ENCODE results near the gene ITM2B. TPM values are rescaled to one million over a fixed set of nuclear protein-coding genes. Genes with fewer than 3 reads are reported as not detected.

The ITM2B gene
- total RNA-seq, 4 donors from 2014 or later: 117 to 352 (median 310) TPM

- no peaks in the 10 kb centered on the region for H3K4me1 ChIP-seq
- TF ChIP-seq EP300 (IDR thresholded peaks at IDR 0.05; ENCODE audit: low read depth) (no peak), POLR2A (IDR thresholded peaks at IDR 0.05) (no peak), CTCF (IDR thresholded peaks at IDR 0.05) (no peak), POLR2AphosphoS5 (IDR thresholded peaks at IDR 0.05) (no peak)
- peak overlapping the region in 1 of 4 donors; percentile 45 for H3K4me3 ChIP-seq
- no peaks in the 10 kb centered on the region for H3K36me3 ChIP-seq
- intact Hi-C loops (cut with DNase I; ENCODE audit: low total_unique reads) (no loop called here), in situ Hi-C loops (cut with MboI; ENCODE audit: low pct_ligation_motif_present in 1 of 4, low pct_unique_long_range_greater_than_20kb in 1 of 4, low sequenced_read_pairs in 3 of 4) (loop anchor here in 1 of 4 donors (25.0 kb wide), 1 partner anchor 270 kb away; no protein-coding TSS in a partner anchor)
- no peak for DNase-seq
- 92% methylated on average over 36 of the region's 41 CpGs; no CpG with 5 or more reads in 1 of the 2 donors for WGBS, 2 donors (ENCODE audit: low coverage in 1 of 2)
- peak overlapping the region in 1 of 4 donors; percentile 32 for H3K27ac ChIP-seq
- peaks cover 0 to 9% of the 10 kb centered on the region in 2 donors for H3K9me3 ChIP-seq
- no peaks in the 10 kb centered on the region for H3K27me3 ChIP-seq
Observed at GRCh38 chr13:48317511-48318376, 84.7 kb downstream of the ITM2B start.

- peak overlapping the region in 3 of 4 donors; percentile 11 to 45 (median 16) for H3K4me3 ChIP-seq
- 80% methylated on average over 28 of the region's 28 CpGs; no CpG with 5 or more reads in 1 of the 2 donors for WGBS, 2 donors (ENCODE audit: low coverage in 1 of 2)
- DNase-seq: no peak
Observed at GRCh38 chr13:48318377-48318811, 85.4 kb downstream of the ITM2B start.

GRCh38 chr13:48318821-48319511 lies 86.0 kb downstream of the ITM2B start:
- H3K4me1 ChIP-seq: no peaks in the 10 kb centered on the region
- H3K9me3 ChIP-seq: peaks cover 0 to 9% of the 10 kb centered on the region in 2 donors
- in situ Hi-C loops (cut with MboI; ENCODE audit: low pct_ligation_motif_present in 1 of 4, low pct_unique_long_range_greater_than_20kb in 1 of 4, low sequenced_read_pairs in 3 of 4) (loop anchor here in 1 of 4 donors (25.0 kb wide), 1 partner anchor 268 kb away; no protein-coding TSS in a partner anchor), intact Hi-C loops (cut with DNase I; ENCODE audit: low total_unique reads) (no loop called here)
- no peak for TF ChIP-seq POLR2AphosphoS5 (IDR thresholded peaks at IDR 0.05)
- TF ChIP-seq EP300 (IDR thresholded peaks at IDR 0.05; ENCODE audit: low read depth): no peak
- TF ChIP-seq POLR2A (IDR thresholded peaks at IDR 0.05): no peak
- no peak for TF ChIP-seq CTCF (IDR thresholded peaks at IDR 0.05)
- no peaks in the 10 kb centered on the region for H3K27me3 ChIP-seq
- no peaks in the 10 kb centered on the region for H3K36me3 ChIP-seq
- 78 to 85% methylated on average over 5 to 47 of the region's 47 CpGs for WGBS, 2 donors (ENCODE audit: low coverage in 1 of 2)
- H3K4me3 ChIP-seq: peak overlapping the region in 3 of 4 donors; percentile 11 to 45 (median 16)
- no peak for DNase-seq
- H3K27ac ChIP-seq: no peak overlapping the region

More at GRCh38 chr13:48318377-48318811, 85.4 kb downstream of the ITM2B start:
- intact Hi-C loops (cut with DNase I; ENCODE audit: low total_unique reads): no loop called here
- H3K27ac ChIP-seq: no peak overlapping the region
- in situ Hi-C loops (cut with MboI; ENCODE audit: low pct_ligation_motif_present in 1 of 4, low pct_unique_long_range_greater_than_20kb in 1 of 4, low sequenced_read_pairs in 3 of 4): loop anchor here in 1 of 4 donors (25.0 kb wide), 1 partner anchor 269 kb away; no protein-coding TSS in a partner anchor
- H3K27me3 ChIP-seq: no peaks in the 10 kb centered on the region
- TF ChIP-seq CTCF (IDR thresholded peaks at IDR 0.05) (no peak), POLR2AphosphoS5 (IDR thresholded peaks at IDR 0.05) (no peak), EP300 (IDR thresholded peaks at IDR 0.05; ENCODE audit: low read depth) (no peak), POLR2A (IDR thresholded peaks at IDR 0.05) (no peak)
- H3K36me3 ChIP-seq: no peaks in the 10 kb centered on the region
- peaks cover 0 to 9% of the 10 kb centered on the region in 2 donors for H3K9me3 ChIP-seq
- H3K4me1 ChIP-seq: no peaks in the 10 kb centered on the region

Other genes starting within 250 kb of the ITM2B start
- gene SUCLA2, start 231.9 kb upstream of the ITM2B start, total RNA-seq: 10 to 100 TPM; 36.8 to 50.1 (median 40.5) TPM
- gene NUDT15, start 195.5 kb upstream of the ITM2B start, total RNA-seq: 10 to 100 TPM in 2 of 4 donors, 1 to 10 TPM in 1, under 1 TPM in 1; 0.40 to 16.1 (median 11.4) TPM
- 10 to 100 TPM; 31.4 to 39.7 (median 37.2) TPM for gene MED4, start 138.1 kb upstream of the ITM2B start, total RNA-seq
- gene RB1, start 70.5 kb downstream of the ITM2B start, total RNA-seq: 10 to 100 TPM; 14.6 to 31.0 (median 23.2) TPM
- 10 to 100 TPM in 3 of 4 donors, 1 to 10 TPM in 1; 2.2 to 34.6 (median 15.9) TPM for gene LPAR6, start 179.9 kb downstream of the ITM2B start, total RNA-seq

All from transverse colon (tissue), 4 donors.